T follicular helper cell (primary cell): Measurements from ENCODE around the gene NUP62.

Experiments
- DNase-seq: peaks from one replicate; pipeline ENCODE4 v3.0.0-alpha.2; 2020; ENCODE audit warnings: low read depth

The NUP62 gene

GRCh38 chr19:49880162-49880869 lies 49.0 kb downstream of the NUP62 start:
- no peak for DNase-seq

GRCh38 chr19:49879243-49879963 lies 49.9 kb downstream of the NUP62 start:
- DNase-seq: no peak

- no peak for DNase-seq
Observed at GRCh38 chr19:49878744-49879070, 50.6 kb downstream of the NUP62 start.

GRCh38 chr19:49877879-49878743 lies 51.2 kb downstream of the NUP62 start:
- DNase-seq: peak; percentile 98

GRCh38 chr19:49877020-49877878 lies 52.1 kb downstream of the NUP62 start, which contains the start of the genes AKT1S1 and TBC1D17:
Gene AKT1S1 (minus strand): TSS chr19:49877355. CDS start chr19:49873295, 4,060 bp downstream.
Gene TBC1D17 (plus strand): TSS chr19:49877702. CDS start chr19:49877724, 22 bp downstream.
- peak; percentile 98 for DNase-seq

GRCh38 chr19:49876422-49877019 lies 52.8 kb downstream of the NUP62 start:
- peak; percentile 96 for DNase-seq

GRCh38 chr19:49875857-49876421 lies 53.4 kb downstream of the NUP62 start:
- peak; percentile 34 for DNase-seq

- no peak for DNase-seq
Observed at GRCh38 chr19:49875177-49875576, 54.1 kb downstream of the NUP62 start.

- DNase-seq: no peak
Observed at GRCh38 chr19:49874503-49875157, 54.7 kb downstream of the NUP62 start.

GRCh38 chr19:49873834-49874233 lies 55.5 kb downstream of the NUP62 start:
- DNase-seq: no peak

GRCh38 chr19:49873129-49873521 lies 56.2 kb downstream of the NUP62 start:
- DNase-seq: no peak

- no peak for DNase-seq
Observed at GRCh38 chr19:49872245-49873128, 56.8 kb downstream of the NUP62 start.

- no peak for DNase-seq
Observed at GRCh38 chr19:49871349-49871985, 57.8 kb downstream of the NUP62 start.

GRCh38 chr19:49870309-49870901 lies 58.9 kb downstream of the NUP62 start:
- DNase-seq: no peak

GRCh38 chr19:49869484-49870308 lies 59.6 kb downstream of the NUP62 start:
- peak; percentile 83 for DNase-seq

- no peak for DNase-seq
Observed at GRCh38 chr19:49869009-49869483, 60.3 kb downstream of the NUP62 start.
